Astrocyte (in vitro differentiated cells and primary cell): Measurements from ENCODE around the gene NPB. TPM values are rescaled to one million over a fixed set of nuclear protein-coding genes. Genes with fewer than 3 reads are reported as not detected.
A peak's percentile ranks its signal among the peaks of the same experiment; 100 is the strongest.

Source experiments
- DNase-seq: peaks from one replicate; pipeline ENCODE4 v3.0.0-alpha.2; 2010; ENCODE audit warnings: low read depth
- FAIRE-seq: peaks from 2 replicates; lab custom pipeline; 2011; peaks lifted over from hg19 to GRCh38; lab: Jason Lieb, UNC
- H2AFZ ChIP-seq: 2 replicates; pipeline ENCODE4 v1.6.0; 2012; ENCODE audit warnings: low read depth, low read length, inconsistent platforms
- H3K27ac ChIP-seq: 2 replicates; pipeline ENCODE4 v1.5.1; 2011; ENCODE audit warnings: low read depth, low read length, inconsistent platforms
- H3K27me3 ChIP-seq: 2 replicates; pipeline ENCODE4 v1.6.0; 2011; ENCODE audit warnings: low read length, inconsistent platforms; ENCODE audit not compliant: insufficient read depth
- H3K36me3 ChIP-seq: 2 replicates; pipeline ENCODE4 v1.5.1; 2011; ENCODE audit warnings: low read length, inconsistent platforms; ENCODE audit not compliant: insufficient read depth
- H3K4me1 ChIP-seq: 2 replicates; pipeline ENCODE4 v1.5.1; 2011; ENCODE audit warnings: low read length, inconsistent platforms; ENCODE audit not compliant: insufficient read depth
- H3K4me2 ChIP-seq: 2 replicates; pipeline ENCODE4 v1.6.0; 2012; ENCODE audit warnings: low read length, inconsistent platforms
- H3K4me3 ChIP-seq: 2 replicates; pipeline ENCODE4 v1.5.1; 2011; ENCODE audit warnings: low read depth, mild to moderate bottlenecking, low read length, inconsistent platforms; ENCODE audit not compliant: insufficient read depth
- H3K79me2 ChIP-seq: 2 replicates; pipeline ENCODE4 v1.6.0; 2012; ENCODE audit warnings: mild to moderate bottlenecking, low read length, inconsistent platforms; ENCODE audit not compliant: insufficient read depth
- H3K9ac ChIP-seq: 2 replicates; pipeline ENCODE4 v1.6.0; 2012; ENCODE audit warnings: mild to moderate bottlenecking, low read length, inconsistent platforms
- H3K9me3 ChIP-seq: 2 replicates; pipeline ENCODE4 v1.5.1; 2012; ENCODE audit warnings: low read depth, mild to moderate bottlenecking, low read length, inconsistent platforms; ENCODE audit not compliant: insufficient read depth
- H4K20me1 ChIP-seq: 2 replicates; pipeline ENCODE4 v1.6.0; 2012; ENCODE audit warnings: low read length, inconsistent platforms; ENCODE audit not compliant: insufficient read depth
- H3K27ac Mint-ChIP-seq: one replicate; pipeline ENCODE4 v1.8.0; 2021; ENCODE audit warnings: mild to moderate bottlenecking, mixed read lengths; ENCODE audit not compliant: unreplicated experiment
- H3K27me3 Mint-ChIP-seq: one replicate; pipeline ENCODE4 v1.8.0; 2021; ENCODE audit warnings: low read depth, mixed read lengths; ENCODE audit not compliant: unreplicated experiment
- H3K36me3 Mint-ChIP-seq: one replicate; pipeline ENCODE4 v1.8.0; 2021; ENCODE audit warnings: low read depth, mixed read lengths; ENCODE audit not compliant: unreplicated experiment
- H3K4me1 Mint-ChIP-seq: one replicate; pipeline ENCODE4 v1.8.0; 2021; ENCODE audit warnings: low read depth, mixed read lengths; ENCODE audit not compliant: unreplicated experiment
- H3K4me3 Mint-ChIP-seq: one replicate; pipeline ENCODE4 v1.8.0; 2021; ENCODE audit warnings: mild to moderate bottlenecking, moderate library complexity, mixed read lengths; ENCODE audit not compliant: unreplicated experiment
- H3K9me3 Mint-ChIP-seq: one replicate; pipeline ENCODE4 v1.8.0; 2021; ENCODE audit warnings: mild to moderate bottlenecking, mixed read lengths; ENCODE audit not compliant: unreplicated experiment
- CTCF ChIP-seq: IDR thresholded peaks from 2 replicates; pipeline ENCODE4 v1.5.1; 2011; ENCODE audit warnings: low read depth, mild to moderate bottlenecking, inconsistent platforms, low read length, moderate library complexity; ENCODE audit not compliant: insufficient read depth
- EZH2 ChIP-seq: IDR thresholded peaks from 2 replicates; pipeline ENCODE4 v1.6.1; 2012; ENCODE audit warnings: mild to moderate bottlenecking, low read length, inconsistent platforms; ENCODE audit not compliant: insufficient read depth
- total RNA-seq: library from RNA; stranded (reverse); gene quantifications from 2 replicates; pipeline ENCODE4 v1.2.1, GENCODE V29; 2021

The NPB gene
- total RNA-seq, 1 donor from 2014 or later = 2.0 TPM

DNA sequence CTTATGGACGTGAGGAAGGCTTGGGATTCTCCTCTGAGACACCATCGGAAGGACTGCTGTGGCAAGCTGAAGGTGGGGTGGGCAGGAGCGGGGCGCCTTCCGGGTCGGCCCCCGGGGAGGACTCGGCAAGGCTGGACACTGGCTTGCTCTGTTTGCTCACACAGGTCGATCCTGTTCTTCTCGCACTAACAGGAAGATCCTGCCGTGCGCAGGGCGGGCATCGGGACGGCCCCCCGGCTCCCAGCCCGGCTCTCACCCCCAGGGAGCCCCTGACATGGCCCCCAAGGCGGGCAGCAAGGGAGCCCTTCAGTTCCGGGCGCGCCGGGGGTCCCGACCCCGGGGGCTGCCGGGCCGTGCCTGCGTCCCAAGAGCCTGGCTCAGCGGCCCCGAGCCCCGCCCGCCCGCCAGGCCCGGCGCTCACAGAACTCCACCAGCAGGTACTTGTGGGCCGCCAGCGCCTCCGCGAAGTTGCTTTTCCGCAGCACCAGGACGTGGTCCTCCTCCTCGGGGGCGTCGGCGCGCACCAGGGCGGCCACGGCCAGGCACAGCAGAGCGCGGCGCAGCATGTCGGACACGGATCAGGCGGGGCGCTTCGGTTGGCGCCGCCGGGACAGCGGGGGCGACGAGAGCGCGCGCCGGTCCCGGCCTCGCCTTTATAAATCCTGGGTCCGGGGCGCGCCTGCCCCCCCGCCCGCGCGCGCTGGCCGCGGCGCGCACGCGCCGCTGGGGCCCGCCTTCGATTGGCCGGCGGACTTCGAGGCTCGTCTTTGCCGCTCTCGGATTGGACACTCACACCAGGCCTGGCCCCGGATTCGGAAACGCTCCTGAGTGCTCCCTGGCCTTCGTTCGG, 41.9 kb upstream of the NPB start, which contains the start of gene P4HB:
Gene P4HB (minus strand): TSS at position 630 of the 850 bp plus-strand sequence. CDS start 64 bp downstream, at position 566.
- peaks cover 31% of the 10 kb centered on the region for H3K4me1 Mint-ChIP-seq
- no peaks in the 10 kb centered on the region for H3K9me3 Mint-ChIP-seq
- Histone ChIP-seq H4K20me1 (peaks cover 66% of the 10 kb centered on the region), H3K4me3 (peak within 1 kb of the TSS; percentile 97), H3K27ac (peak within 1 kb of the TSS; percentile 97), H3K4me2 (peak within 1 kb of the TSS; percentile 96), H3K79me2 (peaks cover 88% of the 10 kb centered on the region), H3K36me3 (peaks cover 13% of the 10 kb centered on the region), H3K9me3 (no peaks in the 10 kb centered on the region), H3K27me3 (no peaks in the 10 kb centered on the region), H3K4me1 (peaks cover 30% of the 10 kb centered on the region), H2AFZ (peak within 1 kb of the TSS; percentile 63), H3K9ac (peak within 1 kb of the TSS; percentile 97)
- no peaks in the 10 kb centered on the region for H3K27me3 Mint-ChIP-seq
- FAIRE-seq = no peak
- peaks cover 14% of the 10 kb centered on the region for H3K36me3 Mint-ChIP-seq
- no peak for TF ChIP-seq CTCF
- TF ChIP-seq EZH2 = no peak
- H3K27ac Mint-ChIP-seq = peak within 1 kb of the TSS; percentile 99
- DNase-seq = no peak
- peak within 1 kb of the TSS; percentile 93 for H3K4me3 Mint-ChIP-seq

- peak overlapping the region; percentile 99 for H3K27ac Mint-ChIP-seq
- FAIRE-seq (peak; percentile 81), DNase-seq (peak; percentile 100)
- peak overlapping the region; percentile 93 for H3K4me3 Mint-ChIP-seq
- Histone ChIP-seq H2AFZ (peak overlapping the region; percentile 63), H3K4me1 (peaks cover 31% of the 10 kb centered on the region), H3K4me3 (peak overlapping the region; percentile 94), H3K27me3 (no peaks in the 10 kb centered on the region), H3K9me3 (no peaks in the 10 kb centered on the region), H4K20me1 (peaks cover 66% of the 10 kb centered on the region), H3K36me3 (peaks cover 13% of the 10 kb centered on the region), H3K9ac (peak overlapping the region; percentile 97), H3K4me2 (peak overlapping the region; percentile 96), H3K27ac (peak overlapping the region; percentile 97), H3K79me2 (peaks cover 88% of the 10 kb centered on the region)
- TF ChIP-seq EZH2 (peak; percentile 100), CTCF (no peak)
- peaks cover 11% of the 10 kb centered on the region for H3K36me3 Mint-ChIP-seq
- H3K9me3 Mint-ChIP-seq = no peaks in the 10 kb centered on the region
- H3K4me1 Mint-ChIP-seq = peaks cover 33% of the 10 kb centered on the region
- no peaks in the 10 kb centered on the region for H3K27me3 Mint-ChIP-seq
These were observed 41.1 kb upstream of the NPB start for GRCh38 chr17:81860756-81861568.
